Measurements from ENCODE around the gene GRIN2D. TPM values are rescaled to one million over a fixed set of nuclear protein-coding genes. Genes with fewer than 3 reads are reported as not detected.
A peak's percentile ranks its signal among the peaks of the same experiment; 100 is the strongest.

GRIN2D gene
- total RNA-seq, 1 donor from 2014 or later, result 0.16 TPM

DNA sequence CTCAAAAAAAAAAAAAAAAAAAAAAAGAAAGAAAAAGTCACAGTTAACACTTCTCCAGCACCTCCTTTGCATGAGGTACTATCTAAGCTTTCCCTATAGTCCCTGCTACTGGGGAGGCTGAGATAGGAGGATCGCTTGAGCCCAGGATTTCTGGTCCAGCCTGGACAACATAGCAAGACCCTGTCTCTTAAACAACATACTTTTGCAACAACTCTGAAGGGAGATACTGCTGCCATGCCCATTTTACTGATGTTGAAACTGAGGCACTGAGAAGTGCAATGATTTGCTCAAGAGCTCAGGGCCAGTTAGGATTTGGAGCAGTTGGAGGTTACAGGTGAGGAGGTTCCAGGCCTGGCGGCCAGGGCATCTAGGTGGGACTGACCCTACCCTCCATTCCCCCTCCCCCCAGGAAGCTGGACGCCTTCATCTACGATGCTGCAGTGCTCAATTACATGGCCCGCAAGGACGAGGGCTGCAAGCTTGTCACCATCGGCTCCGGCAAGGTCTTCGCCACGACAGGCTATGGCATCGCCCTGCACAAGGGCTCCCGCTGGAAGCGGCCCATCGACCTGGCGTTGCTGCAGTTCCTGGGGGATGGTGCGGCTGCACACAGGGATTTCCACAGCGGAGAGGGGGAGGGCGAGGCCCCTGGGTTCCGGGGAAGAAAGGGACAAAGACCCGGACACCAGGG is 48.0 kb downstream of the GRIN2D start:
- peaks cover 13% of the 10 kb centered on the region for H3K4me1 Mint-ChIP-seq (ENCODE audit: low read depth)
- H3K36me3 Mint-ChIP-seq (ENCODE audit: low read depth), result peaks cover under 1% of the 10 kb centered on the region
- H3K27ac Mint-ChIP-seq, result no peak overlapping the region

DNA sequence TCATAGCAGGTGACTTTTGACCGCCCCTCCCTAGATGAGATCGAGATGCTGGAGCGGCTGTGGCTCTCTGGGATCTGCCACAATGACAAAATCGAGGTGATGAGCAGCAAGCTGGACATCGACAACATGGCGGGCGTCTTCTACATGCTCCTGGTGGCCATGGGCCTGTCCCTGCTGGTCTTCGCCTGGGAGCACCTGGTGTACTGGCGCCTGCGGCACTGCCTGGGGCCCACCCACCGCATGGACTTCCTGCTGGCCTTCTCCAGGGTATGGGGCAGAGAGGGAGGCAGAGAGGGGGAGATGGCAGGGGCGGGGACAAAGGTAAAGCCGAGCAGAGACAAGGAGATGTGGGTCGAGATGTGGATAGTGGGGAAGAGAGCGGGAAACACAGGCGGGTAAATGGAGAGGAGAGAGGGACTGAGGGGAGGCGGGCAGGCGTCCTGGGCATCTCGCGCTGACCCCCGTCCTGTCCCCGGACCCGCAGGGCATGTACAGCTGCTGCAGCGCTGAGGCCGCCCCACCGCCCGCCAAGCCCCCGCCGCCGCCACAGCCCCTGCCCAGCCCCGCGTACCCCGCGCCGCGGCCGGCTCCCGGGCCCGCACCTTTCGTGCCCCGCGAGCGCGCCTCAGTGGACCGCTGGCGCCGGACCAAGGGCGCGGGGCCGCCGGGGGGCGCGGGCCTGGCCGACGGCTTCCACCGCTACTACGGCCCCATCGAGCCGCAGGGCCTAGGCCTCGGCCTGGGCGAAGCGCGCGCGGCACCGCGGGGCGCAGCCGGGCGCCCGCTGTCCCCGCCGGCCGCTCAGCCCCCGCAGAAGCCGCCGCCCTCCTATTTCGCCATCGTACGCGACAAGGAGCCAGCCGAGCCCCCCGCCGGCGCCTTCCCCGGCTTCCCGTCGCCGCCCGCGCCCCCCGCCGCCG is 48.9 kb downstream of the GRIN2D start:
- Mint-ChIP-seq H3K9me3 (no peaks in the 10 kb centered on the region), H3K4me3 (no peak overlapping the region), H3K36me3 (ENCODE audit: low read depth) (peaks cover 3% of the 10 kb centered on the region), H3K27me3 (ENCODE audit: insufficient read depth) (peaks cover 37% of the 10 kb centered on the region), H3K4me1 (ENCODE audit: low read depth) (peaks cover 13% of the 10 kb centered on the region), H3K27ac (peak overlapping the region; percentile 48)
- intact Hi-C loops (cut with micrococcal nuclease), result no loop called here
- no peak for DNase-seq (ENCODE audit: low spot score)

More for the DNA sequence above, 48.0 kb downstream of the GRIN2D start:
- intact Hi-C loops (cut with micrococcal nuclease), result no loop called here
- Mint-ChIP-seq H3K9me3 (no peaks in the 10 kb centered on the region), H3K4me3 (no peak overlapping the region), H3K27me3 (ENCODE audit: insufficient read depth) (peaks cover 37% of the 10 kb centered on the region)
- DNase-seq (ENCODE audit: low spot score), result no peak

DNA sequence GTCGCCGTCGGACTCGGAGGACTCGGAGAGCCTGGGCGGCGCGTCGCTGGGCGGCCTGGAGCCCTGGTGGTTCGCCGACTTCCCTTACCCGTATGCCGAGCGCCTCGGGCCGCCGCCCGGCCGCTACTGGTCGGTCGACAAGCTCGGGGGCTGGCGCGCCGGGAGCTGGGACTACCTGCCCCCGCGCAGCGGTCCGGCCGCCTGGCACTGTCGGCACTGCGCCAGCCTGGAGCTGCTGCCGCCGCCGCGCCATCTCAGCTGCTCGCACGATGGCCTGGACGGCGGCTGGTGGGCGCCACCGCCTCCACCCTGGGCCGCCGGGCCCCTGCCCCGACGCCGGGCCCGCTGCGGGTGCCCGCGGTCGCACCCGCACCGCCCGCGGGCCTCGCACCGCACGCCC is 49.8 kb downstream of the GRIN2D start:
- no peak for DNase-seq (ENCODE audit: low spot score)
- Mint-ChIP-seq H3K36me3 (ENCODE audit: low read depth) (peaks cover 10% of the 10 kb centered on the region), H3K9me3 (no peaks in the 10 kb centered on the region), H3K27me3 (ENCODE audit: insufficient read depth) (peaks cover 33% of the 10 kb centered on the region), H3K4me3 (no peak overlapping the region), H3K27ac (no peak overlapping the region), H3K4me1 (ENCODE audit: low read depth) (peaks cover 15% of the 10 kb centered on the region)
- intact Hi-C loops (cut with micrococcal nuclease), result no loop called here

Other genes starting within 250 kb of the GRIN2D start
- 133 and 140 TPM in 2 replicates for gene LIG1, start 223.3 kb upstream of the GRIN2D start, total RNA-seq
- gene ZSWIM9, start 223.0 kb upstream of the GRIN2D start, total RNA-seq, result 8.4 and 9.5 TPM in 2 replicates
- gene CARD8, start 137.8 kb upstream of the GRIN2D start, total RNA-seq, result 117 and 130 TPM in 2 replicates
- 0.37 and 0.41 TPM in 2 replicates for gene ZNF114, start 123.6 kb upstream of the GRIN2D start, total RNA-seq
- gene EMP3, start 68.1 kb upstream of the GRIN2D start, total RNA-seq, result 249 and 253 TPM in 2 replicates
- 7.7 and 14.9 TPM in 2 replicates for gene TMEM143, start 29.7 kb upstream of the GRIN2D start, total RNA-seq
- 0.61 TPM in 1 of 2 replicates, not detected in the other for gene SYNGR4, start 29.3 kb upstream of the GRIN2D start, total RNA-seq
- 70.9 and 74.2 TPM in 2 replicates for gene KDELR1, start 2.1 kb upstream of the GRIN2D start, total RNA-seq
- gene GRWD1, start 52.3 kb downstream of the GRIN2D start, total RNA-seq, result 96.0 and 100 TPM in 2 replicates
- gene KCNJ14, start 61.9 kb downstream of the GRIN2D start, total RNA-seq, result 2.2 and 2.4 TPM in 2 replicates
- 35.9 and 37.1 TPM in 2 replicates for gene CYTH2, start 75.7 kb downstream of the GRIN2D start, total RNA-seq
- gene LMTK3, start 118.2 kb downstream of the GRIN2D start, total RNA-seq, result 2.0 and 3.1 TPM in 2 replicates
- gene SULT2B1, start 158.5 kb downstream of the GRIN2D start, total RNA-seq, result not detected in 2 replicates
- gene SPACA4, start 213.1 kb downstream of the GRIN2D start, total RNA-seq, result not detected in 2 replicates
- gene FAM83E, start 221.4 kb downstream of the GRIN2D start, total RNA-seq, result 7.3 TPM in 2 replicates
- gene RPL18, start 225.5 kb downstream of the GRIN2D start, total RNA-seq, result 1,774 and 1,780 TPM in 2 replicates
- 40.8 and 44.1 TPM in 2 replicates for gene SPHK2, start 225.8 kb downstream of the GRIN2D start, total RNA-seq
- 8.5 and 9.1 TPM in 2 replicates for gene DBP, start 243.7 kb downstream of the GRIN2D start, total RNA-seq

Measured in activated T-helper 1 cell treated with anti-CD3 and anti-CD28 coated beads, Interleukin-12 subunit alpha, Interleukin-12 subunit beta, Interleukin-2, Interleukin-4 antibody, amounts not matched to agents 30 ng/mL and 10 ng/mL and 1 ng/mL, durations not matched to agents 14 hours and 24 hours and 36 hours (primary cell).